ENCODE results near the gene C12orf76.
A peak's percentile ranks its signal among the peaks of the same experiment; 100 is the strongest.

C12orf76 gene

GRCh38 chr12:109994401-109995175 is 53.7 kb downstream of the C12orf76 start:
- Histone ChIP-seq H3K27me3 (no peaks in the 10 kb centered on the region), H3K9me3 (no peaks in the 10 kb centered on the region), H3K4me1 (no peaks in the 10 kb centered on the region), H3K36me3 (no peaks in the 10 kb centered on the region), H3K4me3 (ENCODE audit: low read depth, low read length) (peak overlapping the region; percentile 93)
- no peak for DNase-seq
- no peak for TF ChIP-seq CTCF (IDR thresholded peaks at IDR 0.05; ENCODE audit: low read depth, low read length)

GRCh38 chr12:109993091-109993490 is 55.2 kb downstream of the C12orf76 start:
- no peaks in the 10 kb centered on the region for H3K9me3 ChIP-seq
- H3K27me3 ChIP-seq: no peaks in the 10 kb centered on the region
- DNase-seq: no peak
- H3K4me3 ChIP-seq (ENCODE audit: low read depth, low read length): no peak overlapping the region
- peaks cover 3% of the 10 kb centered on the region; the same call in 1 of the 2 replicates for H3K36me3 ChIP-seq
- no peaks in the 10 kb centered on the region for H3K4me1 ChIP-seq
- no peak for TF ChIP-seq CTCF (IDR thresholded peaks at IDR 0.05; ENCODE audit: low read depth, low read length)

GRCh38 chr12:109991586-109991985 is 56.7 kb downstream of the C12orf76 start:
- no peaks in the 10 kb centered on the region for H3K4me1 ChIP-seq
- TF ChIP-seq CTCF (IDR thresholded peaks at IDR 0.05; ENCODE audit: low read depth, low read length): no peak

More at GRCh38 chr12:109991586-109991985, 56.7 kb downstream of the C12orf76 start:
- Histone ChIP-seq H3K27me3 (no peaks in the 10 kb centered on the region), H3K36me3 (peaks cover 11% of the 10 kb centered on the region), H3K9me3 (no peaks in the 10 kb centered on the region), H3K4me3 (ENCODE audit: low read depth, low read length) (no peak overlapping the region)
- DNase-seq: no peak
